ENCODE data around the gene TLE6. TPM values are rescaled to one million over a fixed set of nuclear protein-coding genes. Genes with fewer than 3 reads are reported as not detected.

The TLE6 gene
- total RNA-seq, 1 donor from 2014 or later, result 1.3 TPM

- no peaks in the 10 kb centered on the region for H3K36me3 ChIP-seq
- H3K27ac ChIP-seq (replicated peaks), result peak overlapping the region; percentile 77
- no peaks in the 10 kb centered on the region for H3K9me3 ChIP-seq (replicated peaks)
- TF ChIP-seq CTCF (IDR thresholded peaks at IDR 0.05; ENCODE audit: borderline replicate concordance), result no peak
- peaks cover 36% of the 10 kb centered on the region for H3K4me1 ChIP-seq
- no peak for DNase-seq
- no peaks in the 10 kb centered on the region for H3K27me3 ChIP-seq (ENCODE audit: low read depth)
- H3K4me3 ChIP-seq, result no peak overlapping the region
- intact Hi-C loops (cut with micrococcal nuclease), result no loop called here
Measured at GRCh38 chr19:2982561-2982960, 5.2 kb downstream of the TLE6 start.

GRCh38 chr19:2982983-2983350, 5.6 kb downstream of the TLE6 start:
- no peaks in the 10 kb centered on the region for H3K36me3 ChIP-seq
- no peaks in the 10 kb centered on the region for H3K27me3 ChIP-seq (ENCODE audit: low read depth)
- peak overlapping the region; percentile 77 for H3K27ac ChIP-seq (replicated peaks)
- H3K4me1 ChIP-seq, result peaks cover 32% of the 10 kb centered on the region
- TF ChIP-seq CTCF (IDR thresholded peaks at IDR 0.05; ENCODE audit: borderline replicate concordance), result no peak
- intact Hi-C loops (cut with micrococcal nuclease), result no loop called here
- no peaks in the 10 kb centered on the region for H3K9me3 ChIP-seq (replicated peaks)
- peak overlapping the region; percentile 55 for H3K4me3 ChIP-seq
- peak; percentile 89 for DNase-seq

DNA sequence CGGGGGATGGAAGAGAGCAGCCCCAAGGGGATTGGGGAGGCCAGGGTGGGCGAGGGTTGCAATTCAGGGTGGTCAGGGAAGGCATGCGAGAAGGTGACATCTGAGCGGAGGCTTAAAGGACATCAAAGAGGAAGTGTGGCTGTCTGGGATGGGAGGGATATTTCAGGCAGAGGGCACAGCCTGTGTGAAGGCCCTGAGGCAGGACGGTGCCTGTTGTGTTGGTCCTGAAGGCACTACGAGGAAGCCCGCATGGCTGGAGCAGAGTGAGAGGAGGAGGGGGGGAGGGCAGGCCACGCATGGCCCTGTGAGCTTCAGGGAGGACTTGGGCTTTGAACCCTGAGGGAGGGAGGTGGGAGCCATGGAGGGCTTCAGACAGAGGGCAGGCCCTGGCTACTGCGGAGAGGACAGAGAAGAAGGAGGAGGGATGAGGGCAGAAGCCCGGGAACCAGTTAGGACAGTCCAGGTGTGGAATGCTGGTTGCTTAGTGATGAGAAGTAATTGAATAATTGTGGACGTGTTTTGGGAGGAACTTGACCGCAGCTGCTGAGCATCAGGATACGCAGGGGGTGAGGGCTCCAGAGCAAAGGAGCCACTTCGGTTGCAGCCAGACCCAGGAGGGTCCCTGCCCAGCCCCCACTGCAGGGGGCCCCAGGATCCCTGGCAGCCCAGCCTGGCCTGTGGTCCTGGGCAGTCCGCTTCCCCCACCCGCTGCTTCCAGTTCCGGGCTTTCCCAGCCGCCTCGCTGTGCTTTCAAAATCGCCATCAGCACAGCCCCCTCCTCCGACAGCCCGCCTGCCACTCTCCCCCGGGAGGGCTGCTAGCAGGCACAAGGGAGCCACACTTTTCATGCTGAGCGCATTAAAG, 6.2 kb downstream of the TLE6 start:
- no peaks in the 10 kb centered on the region for H3K9me3 ChIP-seq (replicated peaks)
- H3K27ac ChIP-seq (replicated peaks), result peak overlapping the region; percentile 77
- TF ChIP-seq CTCF (IDR thresholded peaks at IDR 0.05; ENCODE audit: borderline replicate concordance), result no peak
- DNase-seq, result peak; percentile 74
- H3K4me1 ChIP-seq, result peaks cover 29% of the 10 kb centered on the region
- H3K27me3 ChIP-seq (ENCODE audit: low read depth), result no peaks in the 10 kb centered on the region
- intact Hi-C loops (cut with micrococcal nuclease), result no loop called here
- H3K36me3 ChIP-seq, result no peaks in the 10 kb centered on the region
- peak overlapping the region; percentile 55 for H3K4me3 ChIP-seq

GRCh38 chr19:2984215-2984528, 6.8 kb downstream of the TLE6 start:
- TF ChIP-seq CTCF (IDR thresholded peaks at IDR 0.05; ENCODE audit: borderline replicate concordance), result no peak
- Histone ChIP-seq H3K4me3 (peak overlapping the region; percentile 55), H3K27ac (replicated peaks) (peak overlapping the region; percentile 77), H3K36me3 (no peaks in the 10 kb centered on the region), H3K9me3 (replicated peaks) (no peaks in the 10 kb centered on the region), H3K27me3 (ENCODE audit: low read depth) (no peaks in the 10 kb centered on the region), H3K4me1 (peaks cover 29% of the 10 kb centered on the region)
- intact Hi-C loops (cut with micrococcal nuclease), result no loop called here
- DNase-seq, result no peak

GRCh38 chr19:2986951-2987524, 9.7 kb downstream of the TLE6 start:
- no peak for DNase-seq
- H3K27ac ChIP-seq (replicated peaks), result no peak overlapping the region
- intact Hi-C loops (cut with micrococcal nuclease), result no loop called here
- peaks cover 27% of the 10 kb centered on the region for H3K4me1 ChIP-seq
- H3K4me3 ChIP-seq, result no peak overlapping the region
- no peaks in the 10 kb centered on the region for H3K9me3 ChIP-seq (replicated peaks)
- no peaks in the 10 kb centered on the region for H3K36me3 ChIP-seq
- H3K27me3 ChIP-seq (ENCODE audit: low read depth), result no peaks in the 10 kb centered on the region
- no peak for TF ChIP-seq CTCF (IDR thresholded peaks at IDR 0.05; ENCODE audit: borderline replicate concordance)

All from left ventricle myocardium inferior (tissue), 1 donor.